K562 (cell line): ENCODE results near the gene LTA. TPM values are rescaled to one million over a fixed set of nuclear protein-coding genes. Genes with fewer than 3 reads are reported as not detected.

ENCODE experiments used
- ATF3 ChIP-seq, 2 experiments: fragments of 450-650 bp in 1 of 2; sonication (generic) in 1 of 2; formaldehyde crosslinking in 1 of 2; IDR thresholded peaks in 1 of 2; conservative IDR thresholded peaks in 1 of 2; 2 replicates each; pipeline versions ENCODE4 v1.6.1 to v1.8.1; 2016 to 2023; ENCODE audit warnings: mild to moderate bottlenecking in 2 of 2, moderate library complexity in 2 of 2, inconsistent platforms in 1 of 2, missing genetic modification reagents in 1 of 2
- CHD7 ChIP-seq: fragments of 200-600 bp; sonication (generic); IDR thresholded peaks from one replicate; pipeline ENCODE4 v1.6.1; 2012; ENCODE audit warnings: mild to moderate bottlenecking, low read depth, low read length, inconsistent platforms
- HDAC1 ChIP-seq, 2 experiments: fragments of 450-650 bp; IDR thresholded peaks; 2 replicates each; pipeline ENCODE4 v1.6.1; 2016 to 2017; ENCODE audit warnings: inconsistent platforms in 1 of 2, mild to moderate bottlenecking in 1 of 2, moderate library complexity in 1 of 2
- MAFG ChIP-seq: fragments of 450-650 bp; conservative IDR thresholded peaks from 2 replicates; pipeline ENCODE4 v1.6.1; 2016; ENCODE audit warnings: missing genetic modification characterization, missing compliant biosample characterization
- RBM34 ChIP-seq: fragments of 200-400 bp; formaldehyde crosslinking; IDR thresholded peaks from 2 replicates; pipeline ENCODE4 v1.6.1; 2018; ENCODE audit warnings: low read length, borderline replicate concordance; ENCODE audit not compliant: insufficient read depth
- SREBF1 ChIP-seq: fragments of 150-350 bp; IDR thresholded peaks from 2 replicates; pipeline ENCODE4 v1.6.1; 2014; ENCODE audit warnings: antibody characterized with exemption, low read depth, low read length, borderline replicate concordance
- TEAD1 ChIP-seq, 2 experiments: fragments of 450-650 bp in 1 of 2; sonication (generic) in 1 of 2; formaldehyde crosslinking; IDR thresholded peaks; 2 replicates each; pipeline versions ENCODE4 v1.4.0 to v1.8.0; 2020 to 2022; ENCODE audit warnings: mild to moderate bottlenecking in 2 of 2, missing genetic modification reagents in 1 of 2
- VEZF1 ChIP-seq: fragments of 200-800 bp; sonication (Bioruptor generic); IDR thresholded peaks from 2 replicates; pipeline ENCODE4 v1.6.1; 2017; ENCODE audit warnings: missing genetic modification characterization, missing compliant biosample characterization
- polyA plus RNA-seq, 8 experiments: library from polyadenylated mRNA; depleted of rRNA in 4 of 8; stranded (reverse) in 5 of 8; unstranded in 3 of 8; fragments of >200 nt; fragmentation: Nextera tagmentation in 2 of 8; fragmentation: Illumina TruSeq in 1 of 8; extraction: Ambion mirVana in 2 of 8; extraction: Trizol in 1 of 8; gene quantifications; 2 replicates each; pipeline versions ENCODE4 v1.2.1 to v1.2.3, GENCODE V29; 2011 to 2014; ENCODE audit warnings: inconsistent platforms in 1 of 8, missing spikeins in 1 of 8
- total RNA-seq, 7 experiments: library from RNA; depleted of rRNA in 6 of 7; stranded (reverse); fragments of >200 nt in 6 of 7; fragmentation: Illumina TruSeq in 2 of 7; extraction: Trizol in 2 of 7; gene quantifications; 2 replicates each; pipeline versions ENCODE4 v1.2.1 to v1.2.3, GENCODE V29; 2011 to 2021; ENCODE audit warnings: low replicate concordance in 1 of 7
- TF ChIP-seq, protein P1 (sequence below): sonication (generic); formaldehyde crosslinking; IDR thresholded peaks from 2 replicates; pipeline ENCODE4 v1.4.0; 2020; ENCODE audit warnings: mild to moderate bottlenecking, missing genetic modification reagents

The LTA gene
- total and polyA plus RNA-seq, 9 of the 15 experiments (the other 6 are each of a cell fraction or from before 2014, with no cell fraction given) = 0.80 TPM; not detected in 8

GRCh38 chr6:31567531-31568370 is 4.3 kb upstream of the LTA start (continued):
- no peak for TF ChIP-seq CHD7
- peak; percentile 77 for TF ChIP-seq MAFG (tag)
- no peak for TF ChIP-seq TEAD1 (CRISPR knock-in tag; IDR thresholded peaks at IDR 0.05)
- 0 out of 2 replicates have a peak, but pooled peaks have one; percentile 15 for TF ChIP-seq VEZF1 (CRISPR knock-in tag)
- peak in 1 of 2 experiments; percentile 18; a peak in 1 of 4 replicates for TF ChIP-seq HDAC1 (IDR thresholded peaks at IDR 0.05)
- no peak for TF ChIP-seq SREBF1
- TF ChIP-seq RBM34 = no peak
- TF ChIP-seq ATF3 (IDR thresholded peaks at IDR 0.05) = 0 out of 2 replicates have a peak, but pooled peaks have one; percentile 12
- TF ChIP-seq ATF3 (CRISPR knock-in tag; conservative IDR thresholded peaks at IDR 0.05) = no peak
- TF ChIP-seq, protein P1, sequence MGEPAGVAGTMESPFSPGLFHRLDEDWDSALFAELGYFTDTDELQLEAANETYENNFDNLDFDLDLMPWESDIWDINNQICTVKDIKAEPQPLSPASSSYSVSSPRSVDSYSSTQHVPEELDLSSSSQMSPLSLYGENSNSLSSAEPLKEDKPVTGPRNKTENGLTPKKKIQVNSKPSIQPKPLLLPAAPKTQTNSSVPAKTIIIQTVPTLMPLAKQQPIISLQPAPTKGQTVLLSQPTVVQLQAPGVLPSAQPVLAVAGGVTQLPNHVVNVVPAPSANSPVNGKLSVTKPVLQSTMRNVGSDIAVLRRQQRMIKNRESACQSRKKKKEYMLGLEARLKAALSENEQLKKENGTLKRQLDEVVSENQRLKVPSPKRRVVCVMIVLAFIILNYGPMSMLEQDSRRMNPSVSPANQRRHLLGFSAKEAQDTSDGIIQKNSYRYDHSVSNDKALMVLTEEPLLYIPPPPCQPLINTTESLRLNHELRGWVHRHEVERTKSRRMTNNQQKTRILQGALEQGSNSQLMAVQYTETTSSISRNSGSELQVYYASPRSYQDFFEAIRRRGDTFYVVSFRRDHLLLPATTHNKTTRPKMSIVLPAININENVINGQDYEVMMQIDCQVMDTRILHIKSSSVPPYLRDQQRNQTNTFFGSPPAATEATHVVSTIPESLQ (CRISPR knock-in tag) = no peak
